NCI-H774 (cell line): Measurements from ENCODE around the gene IRF8.

ENCODE experiments used
- DNase-seq: peaks from one replicate; lab custom pipeline; 2025; lab: John Stamatoyannopoulos, UW

The IRF8 gene

DNA sequence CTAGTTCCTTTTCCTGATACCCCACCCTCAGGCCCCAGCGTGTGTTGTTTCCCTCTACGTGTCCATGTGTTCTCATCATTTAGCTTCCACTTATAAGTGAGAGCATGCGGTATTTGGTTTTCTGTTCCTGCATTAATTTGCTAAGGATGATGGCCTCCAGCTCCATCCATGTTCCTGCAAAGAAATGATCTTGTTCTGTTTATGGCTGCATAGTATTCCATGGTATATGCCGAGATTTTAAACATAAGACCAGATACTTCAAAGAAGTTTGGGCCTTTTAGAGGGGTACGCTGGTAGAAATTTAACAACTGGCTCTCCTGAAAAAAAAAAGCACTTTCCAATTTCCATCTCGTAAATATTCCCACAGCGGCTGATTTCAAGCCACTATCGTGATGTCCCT is 59.8 kb downstream of the IRF8 start:
- DNase-seq: no peak

DNA sequence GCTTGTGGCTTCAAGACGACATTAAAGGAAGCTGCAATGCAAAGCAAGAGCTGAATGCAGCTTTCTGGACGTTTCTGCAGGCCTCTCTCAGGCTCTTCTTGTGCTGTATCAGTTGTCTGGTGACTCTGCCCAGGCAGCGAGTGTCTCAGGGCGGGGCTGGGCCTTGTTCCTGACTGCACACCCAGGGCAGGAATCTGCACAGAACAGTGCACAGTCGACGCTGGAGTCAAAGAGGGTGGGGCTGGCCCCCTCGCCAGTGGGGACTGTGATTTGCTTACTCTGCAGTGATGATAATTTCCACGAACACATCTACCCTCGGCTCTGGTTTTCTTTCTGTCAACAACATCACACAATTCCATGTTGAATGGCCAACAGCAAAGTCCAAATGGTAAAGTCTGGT is 60.7 kb downstream of the IRF8 start:
- no peak for DNase-seq

DNA sequence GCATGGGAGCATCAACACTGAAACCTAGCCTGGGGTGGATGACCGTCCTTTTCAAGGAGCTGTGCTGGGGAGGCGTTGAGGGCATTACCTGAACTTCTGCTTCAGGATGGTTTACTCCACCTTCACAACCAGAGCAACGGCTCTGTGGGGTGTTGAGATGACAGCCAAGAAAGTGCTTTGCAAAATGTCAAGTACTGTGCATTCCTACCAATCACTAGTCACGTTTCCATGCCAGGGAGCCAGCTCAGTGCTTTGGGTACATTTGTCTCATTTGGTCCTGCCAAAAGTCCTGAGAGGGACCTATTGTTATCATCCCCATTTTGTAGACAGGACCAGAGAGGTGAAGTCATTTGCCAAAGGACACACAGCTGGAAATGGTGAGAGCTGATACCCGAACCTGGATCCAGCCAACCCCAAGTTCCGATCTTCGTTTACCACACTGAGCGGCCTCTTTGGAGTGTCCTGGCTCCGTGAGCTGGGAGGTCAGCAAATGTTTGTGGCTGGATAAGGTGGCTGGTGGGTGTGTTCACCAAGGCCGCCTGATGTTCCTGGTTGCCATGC is 61.6 kb downstream of the IRF8 start:
- no peak for DNase-seq

DNA sequence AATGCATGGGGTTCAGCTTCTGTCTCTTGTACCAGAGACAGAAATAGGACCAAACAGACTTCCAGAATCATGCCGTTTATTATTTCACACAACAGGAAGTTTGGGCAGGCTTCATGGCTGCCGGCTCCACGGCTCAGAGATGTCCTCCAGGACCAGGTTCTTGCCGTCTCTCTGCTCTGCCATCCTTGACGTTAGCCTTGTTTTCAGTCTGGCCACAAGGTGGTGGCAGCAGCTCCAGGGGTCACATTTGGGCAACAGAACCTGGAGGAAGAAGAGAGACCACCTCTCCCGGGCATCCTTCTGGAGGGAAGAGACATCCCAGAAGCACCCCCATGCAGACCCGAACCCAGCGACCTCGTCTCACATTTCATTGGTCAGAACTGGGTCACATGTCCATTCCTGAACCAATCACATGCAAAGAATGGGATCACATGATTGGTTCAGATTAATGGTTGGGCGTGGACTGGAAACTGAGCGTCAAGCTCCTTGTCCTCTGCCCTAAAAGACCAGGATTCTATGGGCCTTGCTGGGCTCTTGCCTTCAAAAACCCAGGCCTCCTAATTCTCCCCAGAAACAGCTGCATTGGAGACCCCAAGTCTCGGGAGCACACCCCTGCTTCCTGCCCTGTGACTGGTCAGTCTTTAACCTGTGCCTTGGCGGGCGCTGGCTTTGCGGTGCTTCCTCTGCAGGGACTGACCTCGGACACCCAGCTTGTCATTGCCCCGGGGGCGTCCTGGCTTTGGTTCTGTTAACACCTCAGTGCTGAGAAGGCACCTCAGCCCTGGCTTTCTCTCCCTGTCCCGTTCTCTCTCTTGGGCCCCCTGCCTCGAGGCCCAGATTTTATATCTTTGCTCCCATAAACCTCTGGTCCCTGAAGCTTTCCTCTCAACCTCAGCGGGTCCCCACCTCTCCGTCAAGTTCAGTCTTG is 63.3 kb downstream of the IRF8 start:
- no peak for DNase-seq

DNA sequence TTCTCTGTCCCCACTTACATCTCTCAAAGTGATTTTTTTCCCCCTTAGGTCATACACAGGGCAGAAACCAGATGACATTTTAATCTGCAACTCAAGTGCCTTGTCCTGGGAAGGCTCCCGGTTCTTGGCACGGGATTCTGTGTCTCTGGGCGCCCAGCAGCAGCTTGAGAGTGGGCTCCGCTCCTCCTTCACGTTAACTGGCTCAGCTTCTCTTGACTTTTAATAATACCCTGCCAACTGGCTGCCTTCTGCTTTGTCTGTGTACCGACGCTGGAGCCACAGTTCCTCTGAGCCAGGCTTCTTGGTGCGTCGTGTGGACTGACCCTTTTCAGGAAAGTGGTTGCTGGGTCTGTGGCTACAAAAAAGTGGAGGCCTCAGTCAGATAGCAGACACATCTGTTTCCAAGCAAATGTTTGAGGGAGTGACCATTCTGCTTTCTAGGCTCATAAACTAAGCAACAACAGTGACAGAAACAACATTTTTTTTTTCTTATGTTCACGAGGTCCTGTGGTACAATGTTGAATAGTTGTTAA is 64.9 kb downstream of the IRF8 start:
- no peak for DNase-seq

DNA sequence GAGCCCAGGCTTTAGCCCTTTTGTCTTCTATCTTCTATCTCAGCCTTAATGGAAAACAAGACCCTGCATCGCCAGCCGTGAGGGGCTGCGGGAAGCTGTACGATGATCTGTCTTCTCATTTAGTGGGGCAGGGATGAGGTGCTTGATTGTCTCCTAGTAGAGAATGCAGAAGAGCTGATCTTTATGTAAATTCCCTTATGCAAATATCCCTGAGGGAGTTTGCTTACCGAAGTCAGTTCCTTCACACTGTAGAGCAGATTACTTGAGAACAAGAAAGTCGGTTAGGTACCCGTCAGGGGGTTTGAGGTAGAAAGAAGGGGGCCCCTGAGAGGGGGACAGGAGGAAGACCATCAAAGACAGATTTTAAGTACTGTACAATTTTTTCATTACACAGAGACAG is 66.2 kb downstream of the IRF8 start:
- DNase-seq: no peak

DNA sequence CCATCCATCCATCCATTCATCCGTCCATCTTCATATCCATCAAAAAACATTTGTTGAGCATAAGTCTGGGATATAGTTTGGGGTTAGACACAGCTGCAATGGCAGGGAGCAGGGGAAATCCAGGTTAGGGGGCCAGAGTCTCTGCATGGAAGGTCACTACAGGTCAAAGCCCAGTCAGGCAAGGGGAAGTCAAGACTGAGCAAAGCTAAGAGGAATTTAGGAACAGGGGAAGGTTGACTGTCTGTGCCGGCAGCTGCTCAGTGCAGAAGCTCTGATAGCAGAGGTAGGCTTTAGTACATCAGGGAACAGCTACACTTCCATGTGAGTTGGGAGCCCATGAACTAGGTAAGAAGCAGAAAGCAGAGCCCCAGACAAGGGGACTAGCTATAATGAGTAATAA is 68.1 kb downstream of the IRF8 start:
- no peak for DNase-seq

DNA sequence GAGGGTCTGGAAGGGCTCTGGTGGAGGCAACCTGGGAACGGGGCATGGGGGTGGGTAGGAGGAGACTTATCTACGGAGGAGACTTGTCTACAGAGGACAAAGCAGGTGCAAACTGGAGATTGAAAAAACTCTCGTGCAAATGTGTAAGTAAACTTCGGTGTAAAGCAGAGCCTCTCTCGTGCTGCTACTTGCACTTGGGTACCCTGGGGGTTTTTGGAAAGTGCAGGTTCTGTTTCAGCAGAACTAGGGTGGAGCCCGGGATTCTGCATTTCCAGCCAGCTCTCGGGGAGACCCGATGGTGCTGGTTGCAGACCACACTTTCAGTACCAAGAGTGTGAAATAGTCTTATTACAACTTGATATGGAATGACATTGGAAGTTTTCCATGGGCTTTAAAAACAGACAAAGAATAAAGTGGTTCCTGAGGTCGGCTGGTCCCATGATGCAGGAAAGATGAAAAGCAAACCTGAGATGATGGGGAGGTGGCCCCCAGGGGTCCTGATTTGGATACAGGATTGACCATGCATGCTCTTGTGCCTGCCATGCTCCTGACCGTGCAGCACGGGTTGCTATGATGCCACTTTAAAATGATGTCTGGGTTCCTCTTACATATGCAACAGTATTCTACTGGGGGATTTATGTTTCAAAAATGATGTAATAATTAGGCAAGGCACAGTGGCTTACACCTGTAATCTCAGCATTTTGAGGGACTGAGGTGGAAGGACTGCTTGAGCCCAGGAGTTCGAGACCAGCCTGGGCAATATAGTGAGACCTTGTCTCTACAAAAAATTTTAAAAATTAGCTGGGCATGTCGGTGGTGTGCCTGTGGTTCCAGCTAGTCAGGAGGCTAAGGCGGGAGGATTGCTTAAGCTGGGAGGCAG is 69.3 kb downstream of the IRF8 start:
- DNase-seq: no peak

DNA sequence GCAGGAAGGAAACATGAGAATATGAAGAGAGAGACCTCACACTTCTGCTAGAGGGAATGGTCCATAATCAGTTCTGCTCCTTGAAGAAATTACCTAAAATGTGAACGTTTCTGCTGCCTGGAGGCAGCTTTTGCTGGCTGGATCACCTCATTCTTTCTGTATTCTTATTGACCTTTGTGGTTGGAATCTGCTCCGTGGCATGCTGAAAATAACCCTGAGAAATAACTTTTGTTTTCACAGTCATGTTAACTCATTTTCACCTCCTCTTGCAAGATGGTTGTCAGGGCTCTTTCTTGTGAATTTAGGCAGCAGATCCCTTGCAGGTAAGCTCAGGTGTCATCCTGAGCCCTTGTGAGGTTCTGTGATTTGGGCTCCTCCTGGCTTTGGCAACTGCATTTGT is 70.2 kb downstream of the IRF8 start:
- DNase-seq: no peak

DNA sequence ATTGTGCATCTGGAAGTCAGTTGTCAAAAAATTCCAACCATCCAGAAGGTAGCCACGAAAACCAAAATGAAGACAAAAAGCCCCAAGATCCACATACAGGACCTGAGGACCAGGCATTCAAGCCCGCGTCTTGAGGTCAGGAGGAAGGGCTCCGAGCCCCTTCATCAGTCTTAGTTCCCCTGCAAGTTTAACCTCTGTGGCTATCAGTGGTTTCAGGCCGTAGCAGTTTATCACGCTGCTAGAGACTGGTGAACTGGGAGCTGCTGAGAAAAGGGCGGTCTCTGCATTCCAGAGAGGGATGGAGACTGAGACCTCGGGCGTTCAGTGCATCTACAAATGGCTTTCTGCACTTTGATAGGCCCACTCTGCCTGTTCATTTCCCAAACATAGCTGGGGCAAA is 70.6 kb downstream of the IRF8 start:
- DNase-seq: no peak

DNA sequence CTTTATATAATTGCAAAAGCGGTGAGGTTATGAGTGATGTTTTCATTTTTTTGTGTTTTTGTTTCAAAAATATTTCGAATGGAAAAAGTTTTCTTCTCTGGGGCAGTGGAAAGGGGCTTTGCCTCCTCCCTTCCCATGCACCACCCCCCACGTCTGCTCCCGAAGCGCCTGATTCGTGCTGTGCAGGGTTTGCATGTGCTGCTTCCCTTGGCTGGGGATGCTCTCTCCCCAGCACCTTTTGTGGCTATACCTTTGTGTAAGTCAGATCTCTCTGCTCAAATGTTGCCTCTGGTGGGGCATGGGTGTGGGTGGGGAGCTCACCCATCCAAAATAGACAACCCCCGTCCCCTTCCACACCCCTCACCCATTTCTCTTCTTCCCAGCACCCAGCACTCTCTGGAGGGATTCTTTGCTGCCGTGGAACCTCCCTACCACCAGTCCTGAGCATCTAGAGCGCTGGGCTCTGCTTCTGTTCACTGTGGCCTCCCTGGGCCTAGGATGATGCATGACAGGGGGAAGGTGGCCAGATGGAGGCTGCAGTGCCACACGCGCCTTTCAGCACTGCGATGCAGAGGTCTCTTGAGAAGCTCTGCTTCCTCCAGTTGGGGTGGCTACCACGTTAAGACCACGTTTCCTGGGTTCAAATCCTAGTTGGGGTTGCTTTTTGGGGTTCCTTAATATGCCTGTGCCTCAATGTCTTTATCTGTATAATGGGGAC is 71.2 kb downstream of the IRF8 start:
- DNase-seq: no peak

DNA sequence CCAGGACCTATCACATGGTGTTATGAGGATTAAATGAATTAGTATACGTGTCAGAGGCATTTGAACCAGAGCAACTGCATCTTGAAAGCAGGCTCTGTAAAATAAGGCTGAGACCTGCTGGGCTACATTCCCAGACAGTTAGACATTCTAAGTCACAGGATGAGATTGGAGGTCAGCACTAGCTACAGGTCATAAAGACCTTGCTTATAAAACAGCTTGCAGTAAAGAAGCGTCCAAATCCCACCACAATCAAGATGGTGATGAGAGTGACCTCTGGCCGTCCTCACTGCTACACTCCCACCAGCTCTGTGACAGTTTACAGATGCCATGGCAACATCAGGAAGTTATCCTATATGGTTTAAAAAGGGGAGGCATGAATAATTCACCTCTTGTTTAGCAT is 71.8 kb downstream of the IRF8 start:
- DNase-seq: no peak
